NB4 (cell line): ENCODE measurements around the gene ZNF79.

Experiments
- DNase-seq: peaks from one replicate; pipeline ENCODE4 v3.0.0; 2010; ENCODE audit warnings: low read depth
- H3K4me3 ChIP-seq: one replicate; pipeline ENCODE4 v1.5.1; 2011; ENCODE audit warnings: mild to moderate bottlenecking, low read depth, low read length, moderate library complexity
- CTCF ChIP-seq: IDR thresholded peaks from one replicate; pipeline ENCODE4 v1.5.1; 2012; ENCODE audit warnings: low read depth, low read length
- MAX ChIP-seq: IDR thresholded peaks from 2 replicates; pipeline ENCODE4 v1.6.1; 2011; ENCODE audit warnings: low read depth, low read length
- MYC ChIP-seq: IDR thresholded peaks from 2 replicates; pipeline ENCODE4 v1.6.1; 2011; ENCODE audit warnings: low read depth, low read length
- POLR2A ChIP-seq: IDR thresholded peaks from 2 replicates; pipeline ENCODE4 v1.6.1; 2011; ENCODE audit warnings: mild to moderate bottlenecking; ENCODE audit not compliant: insufficient read length; ENCODE audit errors: extremely low read depth

Gene ZNF79

GRCh38 chr9:127488946-127489345, 64.8 kb downstream of the ZNF79 start:
- no peak overlapping the region for H3K4me3 ChIP-seq
- no peak for DNase-seq
- TF ChIP-seq MYC (no peak), CTCF (no peak), MAX (no peak), POLR2A (no peak)

GRCh38 chr9:127489471-127490115, 65.4 kb downstream of the ZNF79 start:
- no peak for DNase-seq
- H3K4me3 ChIP-seq, result no peak overlapping the region
- no peak for TF ChIP-seq MYC
- TF ChIP-seq MAX, result no peak
- TF ChIP-seq POLR2A, result no peak
- TF ChIP-seq CTCF, result no peak

- TF ChIP-seq MYC (no peak), MAX (no peak), POLR2A (no peak), CTCF (no peak)
- H3K4me3 ChIP-seq, result no peak overlapping the region
- no peak for DNase-seq
Observed at GRCh38 chr9:127490535-127491230, 66.5 kb downstream of the ZNF79 start.

GRCh38 chr9:127491516-127491915, 67.3 kb downstream of the ZNF79 start:
- H3K4me3 ChIP-seq, result no peak overlapping the region
- TF ChIP-seq MAX, result no peak
- no peak for TF ChIP-seq POLR2A
- no peak for TF ChIP-seq MYC
- TF ChIP-seq CTCF, result no peak
- no peak for DNase-seq

- TF ChIP-seq MYC, result no peak
- no peak for TF ChIP-seq CTCF
- no peak for TF ChIP-seq POLR2A
- no peak for TF ChIP-seq MAX
- H3K4me3 ChIP-seq, result no peak overlapping the region
- DNase-seq, result no peak
Observed at GRCh38 chr9:127492616-127493015, 68.4 kb downstream of the ZNF79 start.
